PC-9 (cell line): ENCODE measurements around the gene TOX4. TPM values are rescaled to one million over a fixed set of nuclear protein-coding genes. Genes with fewer than 3 reads are reported as not detected.

Source experiments
- BruUV-seq: library from RNA; stranded (reverse); fragments of 400-500 nt; replicated peaks from 2 replicates; lab custom pipeline; 2021; lab: Mats Ljungman, UMichigan
- CTCF ChIA-PET: fragments of 300-600 bp; sonication (Branson Sonifier 250); formaldehyde crosslinking; loops from one replicate; lab custom pipeline; 2022; ENCODE audit warnings: antibody characterized with exemption; lab: Charles Lee
- POLR2A ChIA-PET: fragments of 300-600 bp; sonication (Branson Sonifier 250); formaldehyde crosslinking; loops from one replicate; lab custom pipeline; 2022; ENCODE audit warnings: antibody characterized with exemption; ENCODE audit not compliant: unreplicated experiment; lab: Charles Lee
- DNase-seq, 2 experiments: peaks; one replicate each; pipeline versions ENCODE4 v3.0.0 to v3.0.0-alpha.2; 2015 to 2022; ENCODE audit warnings: mixed read lengths in 1 of 2
- H2AFZ ChIP-seq: fragments of 200-600 bp; sonication (generic); 2 replicates; pipeline ENCODE4 v1.8.1; 2017; ENCODE audit warnings: antibody characterized with exemption
- H3F3A ChIP-seq: fragments of 200-600 bp; sonication (generic); 2 replicates; pipeline ENCODE4 v1.8.1; 2017; ENCODE audit warnings: antibody characterized with exemption, mild to moderate bottlenecking, low read depth; ENCODE audit not compliant: insufficient read depth
- H3K27ac ChIP-seq: fragments of 200-600 bp; sonication (generic); 2 replicates; pipeline ENCODE4 v1.6.1; 2016; ENCODE audit warnings: mixed run types
- H3K27me3 ChIP-seq: fragments of 200-600 bp; sonication (generic); 2 replicates; pipeline ENCODE4 v1.6.1; 2016; ENCODE audit warnings: low read depth, mixed run types; ENCODE audit not compliant: insufficient read depth
- H3K36me3 ChIP-seq: fragments of 200-600 bp; sonication (generic); 2 replicates; pipeline ENCODE4 v1.6.1; 2016; ENCODE audit warnings: low read depth, mixed run types
- H3K4me1 ChIP-seq: fragments of 200-600 bp; sonication (generic); replicated peaks from 2 replicates; pipeline ENCODE4 v1.6.1; 2016; ENCODE audit warnings: mixed run types; ENCODE audit not compliant: insufficient read depth
- H3K4me2 ChIP-seq: fragments of 200-600 bp; sonication (generic); 2 replicates; pipeline ENCODE4 v1.6.1; 2017; ENCODE audit warnings: mixed run types
- H3K4me3 ChIP-seq: fragments of 200-600 bp; sonication (generic); 2 replicates; pipeline ENCODE4 v1.6.1; 2016; ENCODE audit warnings: mixed run types
- H3K79me2 ChIP-seq: fragments of 200-600 bp; sonication (generic); 2 replicates; pipeline ENCODE4 v1.6.1; 2017; ENCODE audit warnings: low read depth, mixed run types
- H3K9me2 ChIP-seq: fragments of 200-600 bp; sonication (generic); 2 replicates; pipeline ENCODE4 v1.8.1; 2017; ENCODE audit warnings: mild to moderate bottlenecking; ENCODE audit not compliant: insufficient read depth
- H3K9me3 ChIP-seq: fragments of 200-600 bp; sonication (generic); 2 replicates; pipeline ENCODE4 v1.8.1; 2016; ENCODE audit warnings: low read depth; ENCODE audit not compliant: insufficient read depth
- H4K20me1 ChIP-seq: fragments of 200-600 bp; sonication (generic); 2 replicates; pipeline ENCODE4 v1.8.1; 2017; ENCODE audit not compliant: insufficient read depth
- EZH2 ChIP-seq: fragments of 200-600 bp; sonication (generic); IDR thresholded peaks from 2 replicates; pipeline ENCODE4 v1.8.0; 2017; ENCODE audit warnings: antibody characterized with exemption, low read depth
- intact Hi-C: fragments of 100-400 bp; cut with micrococcal nuclease; formaldehyde crosslinking; loops from one replicate; pipeline ENCODE4 v1.10.0; 2022; ENCODE audit not compliant: unreplicated experiment
- total RNA-seq: library from RNA; stranded (reverse); gene quantifications from 2 replicates; pipeline ENCODE4 v1.2.3, GENCODE V29; 2021
- TF ChIP-seq, protein P1 (sequence below): fragments of 200-600 bp; sonication (generic); conservative IDR thresholded peaks from 2 replicates; pipeline ENCODE4 v1.6.1; 2017; ENCODE audit warnings: mixed run types, antibody characterized with exemption, mild to moderate bottlenecking, moderate library complexity

Gene TOX4
- total RNA-seq, 1 experiment from 2014 or later, result 50.6 TPM

DNA sequence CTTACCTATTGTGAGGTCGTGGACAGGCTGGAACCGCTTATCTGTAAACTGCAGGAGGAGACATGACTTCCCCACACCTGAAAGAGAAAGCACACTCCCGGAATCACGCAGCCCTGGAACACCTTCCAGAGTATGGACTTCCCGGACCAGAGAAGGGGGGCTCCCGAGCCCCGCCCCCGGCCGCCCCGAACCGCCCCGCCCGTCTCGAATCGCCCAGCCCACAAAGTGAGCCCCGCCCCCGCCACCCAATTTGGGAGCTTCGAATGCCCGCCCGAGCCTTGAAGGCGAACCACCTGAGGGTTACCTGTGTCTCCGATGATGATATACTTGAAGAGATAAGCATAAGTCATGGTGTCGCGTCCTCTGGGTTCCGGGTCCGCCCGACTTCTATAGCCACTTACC lies 471 bp upstream of the TOX4 start:
- no TSS peak for BruUV-seq
- peaks cover 21% of the 10 kb centered on the region for H3K79me2 ChIP-seq
- peak overlapping the region; percentile 76 for H3K4me2 ChIP-seq
- TF ChIP-seq, protein P1, sequence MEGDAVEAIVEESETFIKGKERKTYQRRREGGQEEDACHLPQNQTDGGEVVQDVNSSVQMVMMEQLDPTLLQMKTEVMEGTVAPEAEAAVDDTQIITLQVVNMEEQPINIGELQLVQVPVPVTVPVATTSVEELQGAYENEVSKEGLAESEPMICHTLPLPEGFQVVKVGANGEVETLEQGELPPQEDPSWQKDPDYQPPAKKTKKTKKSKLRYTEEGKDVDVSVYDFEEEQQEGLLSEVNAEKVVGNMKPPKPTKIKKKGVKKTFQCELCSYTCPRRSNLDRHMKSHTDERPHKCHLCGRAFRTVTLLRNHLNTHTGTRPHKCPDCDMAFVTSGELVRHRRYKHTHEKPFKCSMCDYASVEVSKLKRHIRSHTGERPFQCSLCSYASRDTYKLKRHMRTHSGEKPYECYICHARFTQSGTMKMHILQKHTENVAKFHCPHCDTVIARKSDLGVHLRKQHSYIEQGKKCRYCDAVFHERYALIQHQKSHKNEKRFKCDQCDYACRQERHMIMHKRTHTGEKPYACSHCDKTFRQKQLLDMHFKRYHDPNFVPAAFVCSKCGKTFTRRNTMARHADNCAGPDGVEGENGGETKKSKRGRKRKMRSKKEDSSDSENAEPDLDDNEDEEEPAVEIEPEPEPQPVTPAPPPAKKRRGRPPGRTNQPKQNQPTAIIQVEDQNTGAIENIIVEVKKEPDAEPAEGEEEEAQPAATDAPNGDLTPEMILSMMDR, result no peak
- no peak for TF ChIP-seq EZH2
- no peaks in the 10 kb centered on the region for H4K20me1 ChIP-seq
- ChIA-PET CTCF (interaction anchor here (0.5 to 1.2 kb wide), 4 partner anchors 22 to 147 kb away, joined by 3 read pairs; partner anchors contain the start of gene SALL2), POLR2A (interaction anchor here (0.5 to 0.6 kb wide), 3 partner anchors 22 to 795 kb away, joined by 4 to 10 read pairs (median 8); no protein-coding TSS in a partner anchor)
- H3K4me1 ChIP-seq, result peaks cover 16% of the 10 kb centered on the region
- no peaks in the 10 kb centered on the region for H3K36me3 ChIP-seq
- no peaks in the 10 kb centered on the region for H3K9me3 ChIP-seq
- intact Hi-C loops, result loop anchor here (1.0 to 2.0 kb wide), 3 partner anchors 20 to 40 kb away; partner anchors contain the start of genes CHD8 and METTL3
- peak overlapping the region; percentile 76 for H2AFZ ChIP-seq
- H3K9me2 ChIP-seq, result no peaks in the 10 kb centered on the region
- no peaks in the 10 kb centered on the region for H3F3A ChIP-seq
- H3K4me3 ChIP-seq, result peak overlapping the region; percentile 92
- peak in 1 of 2 experiments; percentile 76 for DNase-seq
- H3K27me3 ChIP-seq, result no peaks in the 10 kb centered on the region
- H3K27ac ChIP-seq, result peak overlapping the region; percentile 80

DNA sequence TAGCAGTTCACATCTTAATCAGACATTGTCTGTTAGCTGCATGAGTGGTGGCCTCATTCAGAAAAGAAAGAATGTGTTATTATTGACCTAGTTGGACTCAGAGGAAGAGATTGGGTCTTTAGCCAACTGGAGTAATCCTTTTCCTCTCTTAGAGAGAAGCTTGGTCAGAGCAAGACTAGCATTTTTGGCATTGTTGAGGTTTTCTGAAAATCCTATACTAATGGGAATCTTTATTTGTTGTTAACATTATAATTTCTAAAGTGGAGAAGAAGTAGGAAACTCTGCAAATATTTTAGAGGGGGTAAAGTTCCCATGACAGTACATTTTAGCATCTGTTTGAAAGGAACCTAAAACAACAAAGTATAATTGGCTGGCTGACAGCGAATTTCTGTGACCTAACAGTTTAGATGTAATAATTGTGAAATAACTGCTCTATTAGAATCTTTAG lies 9.7 kb downstream of the TOX4 start:
- H3K27me3 ChIP-seq, result no peaks in the 10 kb centered on the region
- no peaks in the 10 kb centered on the region for H3F3A ChIP-seq
- ChIA-PET POLR2A (no interaction called here), CTCF (no interaction called here)
- H3K79me2 ChIP-seq, result 0 out of 2 replicates have a peak, but pooled peaks cover 3% of the 10 kb centered on the region
- no peaks in the 10 kb centered on the region for H3K4me1 ChIP-seq
- H3K9me2 ChIP-seq, result no peaks in the 10 kb centered on the region
- no peak overlapping the region for H3K4me2 ChIP-seq
- H3K27ac ChIP-seq, result no peak overlapping the region
- no TSS peak for BruUV-seq
- no peaks in the 10 kb centered on the region for H3K36me3 ChIP-seq
- intact Hi-C loops, result no loop called here
- H4K20me1 ChIP-seq, result no peaks in the 10 kb centered on the region
- no peak for DNase-seq
- H2AFZ ChIP-seq, result no peak overlapping the region
- no peaks in the 10 kb centered on the region for H3K9me3 ChIP-seq
- TF ChIP-seq EZH2, result no peak
- TF ChIP-seq, protein P1, result no peak
- H3K4me3 ChIP-seq, result no peak overlapping the region

DNA sequence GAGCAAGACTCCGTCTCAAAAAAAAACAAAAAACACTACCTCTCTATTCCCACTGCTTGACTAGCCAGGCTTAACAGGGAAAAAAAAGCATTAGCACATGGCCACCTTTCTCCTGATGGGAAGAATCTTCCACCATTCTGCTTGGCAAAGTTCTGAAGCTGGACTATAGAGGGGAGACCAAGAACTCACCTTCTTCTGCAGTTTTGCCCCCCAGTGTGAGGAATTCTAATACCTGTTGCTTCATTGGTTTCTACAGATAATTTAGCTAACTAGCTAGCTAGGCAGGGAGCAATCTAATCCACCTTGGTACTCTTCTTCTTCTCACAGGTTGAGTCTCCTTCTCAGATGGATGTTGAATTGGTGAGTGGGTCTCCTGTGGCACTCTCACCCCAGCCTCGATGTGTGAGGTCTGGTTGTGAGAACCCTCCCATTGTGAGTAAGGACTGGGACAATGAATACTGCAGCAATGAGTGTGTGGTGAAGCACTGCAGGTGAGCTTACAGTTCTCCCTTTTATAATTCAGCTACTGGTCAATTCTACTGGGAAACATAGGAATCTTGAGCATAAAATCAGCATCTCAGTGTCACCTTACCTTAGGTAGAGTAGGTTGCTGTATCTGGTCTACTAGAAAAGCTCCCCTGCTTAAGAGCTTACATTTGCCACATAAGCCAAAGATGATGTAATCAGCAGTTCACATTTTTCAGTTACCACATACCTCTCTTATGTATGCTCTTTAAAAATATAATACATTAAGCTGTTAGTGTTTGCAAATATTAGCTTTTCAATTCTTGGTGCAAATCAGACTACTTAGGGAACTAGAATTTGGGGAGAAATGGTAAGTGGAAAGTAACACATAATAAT lies 18.1 kb downstream of the TOX4 start:
- H3K36me3 ChIP-seq, result no peaks in the 10 kb centered on the region; the same call in 1 of the 2 replicates
- CTCF ChIA-PET, result no interaction called here

More for the DNA sequence above, 18.1 kb downstream of the TOX4 start:
- Histone ChIP-seq H3K4me1 (no peaks in the 10 kb centered on the region), H3K9me3 (no peaks in the 10 kb centered on the region), H3K79me2 (no peaks in the 10 kb centered on the region), H3K27me3 (no peaks in the 10 kb centered on the region), H3K9me2 (no peaks in the 10 kb centered on the region), H4K20me1 (peaks cover 5% of the 10 kb centered on the region; the same call in 1 of the 2 replicates), H3K4me3 (no peak overlapping the region), H3K4me2 (no peak overlapping the region), H3F3A (peaks cover 5% of the 10 kb centered on the region; the same call in 1 of the 2 replicates), H2AFZ (no peak overlapping the region), H3K27ac (peak overlapping the region; percentile 49; the same call in 1 of the 2 replicates)
- intact Hi-C loops, result no loop called here
- no TSS peak for BruUV-seq
- POLR2A ChIA-PET, result no interaction called here
- DNase-seq, result no peak
- TF ChIP-seq, protein P1, result no peak
- TF ChIP-seq EZH2, result no peak
